ENCODE measurements around the gene ORM2.

GRCh38 chr9:114342755-114343440 lies 13.2 kb downstream of the ORM2 start:
- no peak for TF ChIP-seq POLR2A (IDR thresholded peaks at IDR 0.05)
- TF ChIP-seq CTCF (IDR thresholded peaks at IDR 0.05): no peak

All from esophagus squamous epithelium (tissue), 4 donors.